Common myeloid progenitor, CD34-positive (primary cell): ENCODE results near the gene ERICH6B.
A peak's percentile ranks its signal among the peaks of the same experiment; 100 is the strongest.

Experiments used
- CTCF ChIA-PET: fragments of 350-600 bp; sonication (Branson Sonifier 250); formaldehyde crosslinking; loops from one replicate; lab custom pipeline; 2021; ENCODE audit warnings: antibody characterized with exemption; lab: Charles Lee
- POLR2A ChIA-PET: fragments of 350-600 bp; sonication (Branson Sonifier 250); formaldehyde crosslinking; loops from one replicate; lab custom pipeline; 2021; ENCODE audit warnings: antibody characterized with exemption; lab: Charles Lee
- DNase-seq, 3 donors: peaks; one replicate each; pipeline versions ENCODE4 v3.0.0 to v3.0.0-alpha.2; 2013
- H3K27ac ChIP-seq, 2 experiments: 1 replicate in 1 of 2; 2 replicates in 1 of 2; pipeline ENCODE4 v1.7.0; 2013; ENCODE audit warnings: inconsistent platforms in 2 of 2, low read length in 2 of 2, mild to moderate bottlenecking in 2 of 2, low read depth in 1 of 2, moderate library complexity in 1 of 2; ENCODE audit not compliant: severe bottlenecking in 2 of 2, insufficient read depth in 1 of 2, poor library complexity in 1 of 2
- H3K27me3 ChIP-seq, 5 experiments: replicated peaks in 2 of 5; 1 replicate in 3 of 5; 2 replicates in 2 of 5; pipeline versions ENCODE4 v1.6.1 to v1.7.0; 2013; ENCODE audit warnings: low read length in 4 of 5, mild to moderate bottlenecking in 2 of 5, moderate library complexity in 2 of 5, inconsistent platforms in 1 of 5; ENCODE audit not compliant: insufficient read depth in 5 of 5, control insufficient read depth in 4 of 5
- H3K36me3 ChIP-seq, 4 experiments: 1 replicate in 2 of 4; 2 replicates in 2 of 4; pipeline versions ENCODE4 v1.6.1 to v1.7.0; 2013; ENCODE audit warnings: low read length in 3 of 4, control low read depth in 1 of 4, mild to moderate bottlenecking in 1 of 4; ENCODE audit not compliant: control insufficient read depth in 4 of 4, insufficient read depth in 4 of 4
- H3K4me1 ChIP-seq, 4 experiments: 1 replicate in 3 of 4; 2 replicates in 1 of 4; pipeline versions ENCODE4 v1.6.1 to v1.7.1; 2013; ENCODE audit warnings: low read length in 3 of 4, mild to moderate bottlenecking in 3 of 4, control low read depth in 1 of 4, inconsistent platforms in 1 of 4, moderate library complexity in 1 of 4; ENCODE audit not compliant: control insufficient read depth in 4 of 4, insufficient read depth in 4 of 4; ENCODE audit errors: control extremely low read depth in 1 of 4
- H3K4me3 ChIP-seq, 7 experiments: 1 replicate in 4 of 7; 2 replicates in 3 of 7; pipeline versions ENCODE4 v1.5.1 to v1.7.0; 2013; ENCODE audit warnings: mild to moderate bottlenecking in 7 of 7, low read length in 6 of 7, moderate library complexity in 6 of 7, inconsistent platforms in 2 of 7, low read depth in 2 of 7, control low read depth in 1 of 7; ENCODE audit not compliant: insufficient read depth in 4 of 7, control insufficient read depth in 1 of 7; ENCODE audit errors: extremely low read depth in 1 of 7
- H3K9me3 ChIP-seq, 5 experiments: 1 replicate in 4 of 5; 2 replicates in 1 of 5; pipeline versions ENCODE4 v1.6.1 to v1.7.1; 2013; ENCODE audit warnings: low read length in 4 of 5, mild to moderate bottlenecking in 2 of 5, inconsistent platforms in 1 of 5, low read depth in 1 of 5, moderate library complexity in 1 of 5; ENCODE audit not compliant: control insufficient read depth in 4 of 5, insufficient read depth in 2 of 5; ENCODE audit errors: control extremely low read depth in 1 of 5
- WGBS: methylation state at CpG from one replicate; pipeline ENCODE4 v1.1.5; 2013; ENCODE audit not compliant: insufficient coverage; 5-methylcytosine and 5-hydroxymethylcytosine counted together

The ERICH6B gene

DNA sequence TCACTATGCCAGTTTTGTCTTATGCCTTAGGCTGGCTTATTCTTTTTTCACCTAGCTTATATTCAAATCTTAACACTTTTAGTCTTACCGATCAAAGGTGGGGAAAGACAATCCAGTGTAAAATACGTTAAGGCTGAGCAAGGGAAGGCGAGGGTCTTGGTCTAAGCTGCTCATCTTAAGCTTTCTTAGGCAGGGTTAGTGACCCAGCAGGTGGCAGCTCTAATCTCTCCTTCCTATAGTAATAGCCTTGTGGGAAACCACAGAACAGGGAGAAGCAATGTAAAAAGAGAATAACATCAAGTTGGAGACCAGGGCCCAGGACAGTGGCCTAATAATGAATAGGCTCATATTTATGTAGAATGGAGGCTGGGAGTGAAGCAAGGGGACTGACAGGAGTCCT is 104.9 kb downstream of the ERICH6B start:
- CTCF ChIA-PET = interaction anchor here (0.6 to 1.9 kb wide), 9 partner anchors 10 to 811 kb away, joined by 3 to 9 read pairs (median 3); no protein-coding TSS in a partner anchor
- no peak for DNase-seq
- Histone ChIP-seq H3K27ac (peak overlapping the region in 1 of 2 experiments; percentile 18), H3K4me3 (no peak overlapping the region), H3K36me3 (peaks cover 28 to 56% (median 44%) of the 10 kb centered on the region in 4 experiments), H3K4me1 (peaks cover 0 to 11% (median 7%) of the 10 kb centered on the region in 4 experiments), H3K27me3 (no peaks in the 10 kb centered on the region), H3K9me3 (no peaks in the 10 kb centered on the region)
- WGBS = 97% methylated on average over 3 of the region's 3 CpGs
- POLR2A ChIA-PET = no interaction called here

DNA sequence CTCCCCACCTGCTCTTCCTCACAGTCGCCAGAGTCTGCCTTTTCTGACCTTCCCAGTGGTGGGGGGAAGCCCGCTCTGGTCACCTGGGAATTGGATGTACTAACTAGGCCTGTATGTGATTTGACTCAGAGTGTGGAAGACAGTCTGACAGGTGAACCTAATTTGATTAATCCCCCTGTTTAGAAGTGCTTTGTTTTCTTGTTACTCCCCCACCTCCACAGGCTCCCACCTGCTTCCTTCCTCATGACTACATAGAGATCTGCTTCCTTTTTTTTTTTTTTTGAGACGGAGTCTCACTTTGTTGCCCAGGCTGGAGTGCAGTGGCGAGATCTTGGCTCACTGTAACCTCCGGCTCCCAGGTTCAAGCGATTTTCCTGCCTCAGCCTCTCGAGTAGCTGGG is 106.8 kb downstream of the ERICH6B start:
- peak overlapping the region in 1 of 2 experiments; percentile 25 for H3K27ac ChIP-seq
- WGBS = 76% methylated on average over 5 of the region's 7 CpGs
- H3K4me3 ChIP-seq = no peak overlapping the region
- peak in 2 of 3 donors; percentile 65 to 71 for DNase-seq
- H3K36me3 ChIP-seq = peaks cover 32 to 59% (median 51%) of the 10 kb centered on the region in 4 experiments
- H3K9me3 ChIP-seq = no peaks in the 10 kb centered on the region
- CTCF ChIA-PET = no interaction called here
- POLR2A ChIA-PET = no interaction called here
- peaks cover 0 to 11% (median 7%) of the 10 kb centered on the region in 4 experiments for H3K4me1 ChIP-seq
- H3K27me3 ChIP-seq = no peaks in the 10 kb centered on the region

DNA sequence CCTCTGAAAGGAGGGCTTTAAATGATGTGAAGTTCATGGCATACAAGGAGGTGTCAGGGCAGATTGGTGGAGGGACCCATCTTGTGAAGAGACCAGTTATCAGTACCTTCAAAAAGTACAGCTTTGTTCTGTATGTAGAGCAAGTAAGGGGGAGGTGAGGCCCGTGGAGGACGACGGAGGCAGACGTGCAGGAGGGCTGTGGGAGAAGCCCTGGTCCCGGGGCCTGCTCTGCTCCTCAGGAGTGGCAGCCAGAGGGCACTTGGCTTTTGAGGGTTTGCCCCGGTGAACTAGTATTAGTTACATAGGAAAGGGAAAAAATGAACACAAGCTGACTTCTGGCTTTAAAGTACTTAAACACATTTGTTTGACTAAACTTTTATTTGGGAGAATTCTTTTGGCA is 108.7 kb downstream of the ERICH6B start:
- CTCF ChIA-PET = interaction anchor here (1.0 kb wide), 1 partner anchor 11 kb away, joined by 3 read pairs; no protein-coding TSS in a partner anchor
- H3K27me3 ChIP-seq = no peaks in the 10 kb centered on the region
- no peak overlapping the region for H3K27ac ChIP-seq
- WGBS = 100% methylated on average over 5 of the region's 6 CpGs
- no peaks in the 10 kb centered on the region for H3K9me3 ChIP-seq
- DNase-seq = no peak
- H3K36me3 ChIP-seq = peaks cover 31 to 64% (median 52%) of the 10 kb centered on the region in 4 experiments
- peaks cover 0 to 11% (median 6%) of the 10 kb centered on the region in 4 experiments for H3K4me1 ChIP-seq
- no peak overlapping the region for H3K4me3 ChIP-seq
- POLR2A ChIA-PET = interaction anchor here (0.6 kb wide), 1 partner anchor 412 kb away, joined by 3 read pairs; no protein-coding TSS in a partner anchor

DNA sequence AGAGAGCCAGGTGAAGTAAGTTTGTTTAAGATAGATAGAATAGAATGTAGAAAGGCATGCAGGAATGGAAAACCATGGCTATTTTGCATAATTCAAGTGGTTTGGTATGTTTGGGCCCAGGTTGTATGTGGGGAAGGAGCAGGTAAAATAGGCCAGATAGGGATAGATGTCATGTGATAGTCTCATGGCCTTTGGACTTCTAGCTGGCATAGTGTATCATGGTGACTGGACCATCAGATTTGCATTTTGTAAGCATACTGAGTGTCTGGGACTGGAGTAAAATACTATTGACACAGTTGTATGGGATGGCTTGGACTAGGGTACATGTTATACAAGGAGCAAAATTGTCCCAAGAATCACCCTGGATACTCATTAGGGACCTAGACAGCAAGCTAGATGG is 111.9 kb downstream of the ERICH6B start:
- Histone ChIP-seq H3K36me3 (peaks cover 32 to 54% (median 43%) of the 10 kb centered on the region in 4 experiments), H3K27ac (no peak overlapping the region), H3K9me3 (peaks cover 0 to 3% (median 0%) of the 10 kb centered on the region in 5 experiments), H3K27me3 (no peaks in the 10 kb centered on the region), H3K4me1 (peaks cover 7 to 21% (median 16%) of the 10 kb centered on the region in 4 experiments), H3K4me3 (no peak overlapping the region)
- CTCF ChIA-PET = interaction anchor here (1.0 to 1.9 kb wide), 4 partner anchors 9 to 109 kb away, joined by 3 to 8 read pairs (median 4); no protein-coding TSS in a partner anchor
- POLR2A ChIA-PET = no interaction called here
- no peak for DNase-seq

DNA sequence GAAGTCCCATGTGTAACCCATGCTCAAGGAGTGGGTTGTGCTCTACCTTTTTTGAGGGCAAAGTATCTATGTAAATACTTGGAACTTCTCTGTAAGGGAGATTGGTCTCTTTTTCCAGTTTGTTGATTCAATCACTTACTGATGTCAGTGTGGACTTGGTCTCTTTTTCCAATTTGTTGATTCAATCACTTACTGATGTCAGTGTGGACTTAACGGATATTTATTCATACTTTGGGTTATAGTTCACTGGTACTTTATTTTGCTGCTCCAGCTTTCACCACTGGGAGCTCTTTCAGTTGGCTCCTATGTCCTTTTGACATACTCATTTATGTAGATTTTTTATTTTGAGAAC is 114.4 kb downstream of the ERICH6B start:
- no peak overlapping the region for H3K4me3 ChIP-seq
- H3K27me3 ChIP-seq = no peaks in the 10 kb centered on the region
- peaks cover 25 to 59% (median 46%) of the 10 kb centered on the region in 4 experiments for H3K36me3 ChIP-seq
- ChIA-PET POLR2A (no interaction called here), CTCF (interaction anchor here (0.6 to 2.7 kb wide), 3 partner anchors 9 to 775 kb away, joined by 3 to 9 read pairs (median 5); no protein-coding TSS in a partner anchor)
- peak in 1 of 3 donors; percentile 8 for DNase-seq
- no CpG with 5 or more reads among the region's 1 CpG for WGBS
- H3K9me3 ChIP-seq = peaks cover 0 to 5% (median 1%) of the 10 kb centered on the region in 5 experiments
- H3K4me1 ChIP-seq = peaks cover 7 to 18% (median 13%) of the 10 kb centered on the region in 4 experiments
- peak overlapping the region in 1 of 2 experiments; percentile 40 for H3K27ac ChIP-seq

DNA sequence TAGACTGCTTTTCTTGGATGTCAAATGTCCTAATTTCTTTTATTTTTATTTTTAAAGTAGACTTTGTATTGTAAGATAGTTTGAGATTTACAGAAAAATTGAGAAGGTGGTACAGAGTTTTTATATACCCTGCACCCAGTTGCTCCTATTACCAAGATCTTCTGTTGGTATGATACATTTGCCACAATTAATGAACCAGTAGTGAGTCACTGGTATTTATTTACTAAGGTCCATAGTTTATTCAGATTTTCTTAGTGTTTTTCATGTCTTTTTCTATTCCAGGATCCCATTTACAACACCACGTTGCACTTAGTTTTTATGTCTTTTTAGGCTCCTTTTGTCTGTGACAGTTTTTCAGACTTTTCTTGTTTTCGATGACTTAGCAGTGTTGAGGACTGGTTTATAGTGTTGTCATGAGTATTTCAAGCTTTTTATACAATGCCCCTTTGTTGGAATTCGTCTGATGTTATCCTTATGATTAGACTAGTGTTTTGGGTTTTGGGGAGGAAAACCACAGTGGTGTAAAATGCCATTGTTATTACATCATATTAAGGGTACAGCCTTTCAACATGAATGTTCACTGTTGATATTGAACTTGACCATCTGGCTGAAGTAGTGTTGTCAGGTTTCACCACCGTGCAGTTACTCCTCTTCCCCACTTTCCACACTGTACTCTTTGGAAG is 114.9 kb downstream of the ERICH6B start:
- peaks cover 0 to 5% (median 1%) of the 10 kb centered on the region in 5 experiments for H3K9me3 ChIP-seq
- ChIA-PET POLR2A (interaction anchor here (0.7 kb wide), 1 partner anchor 37 kb away, joined by 3 read pairs; no protein-coding TSS in a partner anchor), CTCF (interaction anchor here (0.7 to 2.7 kb wide), 3 partner anchors 10 to 776 kb away, joined by 3 to 9 read pairs (median 3); no protein-coding TSS in a partner anchor)
- H3K4me3 ChIP-seq = peak overlapping the region in 1 of 7 experiments; percentile 6
- H3K27me3 ChIP-seq = no peaks in the 10 kb centered on the region
- H3K27ac ChIP-seq = peak overlapping the region in 1 of 2 experiments; percentile 40
- WGBS = no CpG with 5 or more reads among the region's 4 CpGs
- H3K36me3 ChIP-seq = peaks cover 24 to 59% (median 45%) of the 10 kb centered on the region in 4 experiments
- DNase-seq = peak in 2 of 3 donors; percentile 32 to 52
- peaks cover 7 to 18% (median 13%) of the 10 kb centered on the region in 4 experiments for H3K4me1 ChIP-seq
